Astrocyte (in vitro differentiated cells and primary cell): Measurements from ENCODE around the gene VPS13D.

ENCODE experiments used
- EZH2 ChIP-seq: IDR thresholded peaks from 2 replicates; pipeline ENCODE4 v1.6.1; 2012; ENCODE audit warnings: mild to moderate bottlenecking, low read length, inconsistent platforms; ENCODE audit not compliant: insufficient read depth
- TF ChIP-seq, protein P1 (sequence below): IDR thresholded peaks from 2 replicates; pipeline ENCODE4 v1.5.1; 2011; ENCODE audit warnings: low read depth, mild to moderate bottlenecking, inconsistent platforms, low read length, moderate library complexity; ENCODE audit not compliant: insufficient read depth

DNA sequence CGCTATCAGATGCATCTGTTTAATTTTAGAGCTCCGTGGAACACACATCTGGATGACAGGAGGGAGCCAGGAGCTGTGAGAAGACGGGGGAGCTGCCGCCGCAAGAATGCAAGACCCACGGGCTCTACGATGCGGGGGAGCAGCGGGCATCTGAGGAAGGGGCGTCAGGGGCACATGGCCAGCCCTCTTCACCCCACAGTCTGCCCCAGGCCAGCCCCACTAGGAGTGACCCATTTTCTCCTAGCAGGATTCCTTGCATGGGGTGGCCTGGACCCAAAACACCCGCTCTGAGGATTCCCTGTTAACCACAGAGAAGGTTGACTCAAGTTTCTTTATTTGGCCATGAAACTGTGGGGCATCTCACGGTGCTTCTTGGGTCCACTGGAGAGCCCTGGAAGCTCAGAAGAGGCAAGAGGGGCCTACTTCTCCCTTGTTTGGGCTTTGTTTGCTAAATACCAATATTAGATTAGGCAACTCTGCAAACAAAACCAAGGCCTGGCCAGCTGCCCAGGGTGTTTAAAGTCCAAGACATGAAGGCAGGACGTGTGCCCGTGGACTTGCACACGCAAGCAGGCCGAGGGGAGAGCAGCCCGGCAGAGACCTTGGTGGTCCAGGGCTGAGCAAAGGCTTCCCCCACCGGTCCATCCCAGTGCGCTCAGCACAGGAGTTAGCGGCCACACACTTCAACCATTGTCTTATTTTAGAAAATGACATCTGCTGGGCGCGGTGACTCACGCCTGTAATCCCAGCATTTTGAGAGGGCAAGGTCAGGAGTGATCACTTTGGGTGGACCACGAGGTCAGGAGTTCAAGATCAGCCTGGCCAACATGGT lies 298.4 kb downstream of the VPS13D start:
- TF ChIP-seq EZH2 = no peak
- TF ChIP-seq, protein P1, sequence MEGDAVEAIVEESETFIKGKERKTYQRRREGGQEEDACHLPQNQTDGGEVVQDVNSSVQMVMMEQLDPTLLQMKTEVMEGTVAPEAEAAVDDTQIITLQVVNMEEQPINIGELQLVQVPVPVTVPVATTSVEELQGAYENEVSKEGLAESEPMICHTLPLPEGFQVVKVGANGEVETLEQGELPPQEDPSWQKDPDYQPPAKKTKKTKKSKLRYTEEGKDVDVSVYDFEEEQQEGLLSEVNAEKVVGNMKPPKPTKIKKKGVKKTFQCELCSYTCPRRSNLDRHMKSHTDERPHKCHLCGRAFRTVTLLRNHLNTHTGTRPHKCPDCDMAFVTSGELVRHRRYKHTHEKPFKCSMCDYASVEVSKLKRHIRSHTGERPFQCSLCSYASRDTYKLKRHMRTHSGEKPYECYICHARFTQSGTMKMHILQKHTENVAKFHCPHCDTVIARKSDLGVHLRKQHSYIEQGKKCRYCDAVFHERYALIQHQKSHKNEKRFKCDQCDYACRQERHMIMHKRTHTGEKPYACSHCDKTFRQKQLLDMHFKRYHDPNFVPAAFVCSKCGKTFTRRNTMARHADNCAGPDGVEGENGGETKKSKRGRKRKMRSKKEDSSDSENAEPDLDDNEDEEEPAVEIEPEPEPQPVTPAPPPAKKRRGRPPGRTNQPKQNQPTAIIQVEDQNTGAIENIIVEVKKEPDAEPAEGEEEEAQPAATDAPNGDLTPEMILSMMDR = no peak
